ENCODE data around the gene RESF1.

- TF ChIP-seq POLR2A (IDR thresholded peaks at IDR 0.05; ENCODE audit: low read depth, low read length) (no peak), POLR2AphosphoS5 (IDR thresholded peaks at IDR 0.05; ENCODE audit: low read depth, low read length) (no peak), POU2F2 (IDR thresholded peaks at IDR 0.05; ENCODE audit: low read depth, low read length) (no peak)
These were observed 9.1 kb upstream of the RESF1 start for GRCh38 chr12:31950088-31950487.
